HG03175 (cell line): Measurements from ENCODE around the gene ZDHHC17.
A peak's percentile ranks its signal among the peaks of the same experiment; 100 is the strongest.
"Not testable (repeated sequence)": the region's sequence is repeated elsewhere in the genome, so short reads cannot be mapped to it uniquely, and the experiment has no call there.

ENCODE experiments used
- ATAC-seq: cut with Tn5 transposase; IDR thresholded peaks from one replicate; pipeline ENCODE4 v1.9.1; 2021; ENCODE audit warnings: mild to moderate bottlenecking, moderate library complexity; ENCODE audit not compliant: unreplicated experiment

ZDHHC17 gene

GRCh38 chr12:76763746-76764675, at the start of gene ZDHHC17:
TSS of gene ZDHHC17 (plus strand) at chr12:76764115. CDS start at chr12:76764237, 122 bp downstream.
- ATAC-seq: peak; percentile 93

- no peak for ATAC-seq
These were observed 49.5 kb upstream of the ZDHHC17 start for GRCh38 chr12:76714415-76714814.

- no peak for ATAC-seq
These were observed 49.1 kb upstream of the ZDHHC17 start for GRCh38 chr12:76714861-76715260.

GRCh38 chr12:76715332-76715731, 48.6 kb upstream of the ZDHHC17 start:
- ATAC-seq: no peak

- ATAC-seq: no peak
These were observed 46.6 kb upstream of the ZDHHC17 start for GRCh38 chr12:76717314-76717713.

- no peak for ATAC-seq
These were observed 44.5 kb upstream of the ZDHHC17 start for GRCh38 chr12:76719171-76720041.

GRCh38 chr12:76720068-76720467, 43.8 kb upstream of the ZDHHC17 start:
- no peak for ATAC-seq

GRCh38 chr12:76726626-76727025, 37.3 kb upstream of the ZDHHC17 start:
- ATAC-seq: no peak

GRCh38 chr12:76732188-76732587, 31.7 kb upstream of the ZDHHC17 start:
- ATAC-seq: not testable (repeated sequence)

- not testable (repeated sequence) for ATAC-seq
These were observed 26.2 kb upstream of the ZDHHC17 start for GRCh38 chr12:76737689-76738088.

- ATAC-seq: no peak
These were observed 24.9 kb upstream of the ZDHHC17 start for GRCh38 chr12:76738824-76739579.

- ATAC-seq: no peak
These were observed 24.0 kb upstream of the ZDHHC17 start for GRCh38 chr12:76739896-76740295.

- ATAC-seq: no peak
These were observed 23.4 kb upstream of the ZDHHC17 start for GRCh38 chr12:76740501-76740900.

- no peak for ATAC-seq
These were observed 18.6 kb upstream of the ZDHHC17 start for GRCh38 chr12:76745343-76745742.

- ATAC-seq: no peak
These were observed 17.4 kb upstream of the ZDHHC17 start for GRCh38 chr12:76746516-76746915.

- no peak for ATAC-seq
These were observed 16.7 kb upstream of the ZDHHC17 start for GRCh38 chr12:76747245-76747644.

- ATAC-seq: no peak
These were observed 8.0 kb upstream of the ZDHHC17 start for GRCh38 chr12:76755829-76756379.

GRCh38 chr12:76757694-76758093, 6.2 kb upstream of the ZDHHC17 start:
- ATAC-seq: no peak

GRCh38 chr12:76762601-76762980, 1.3 kb upstream of the ZDHHC17 start:
- ATAC-seq: no peak

GRCh38 chr12:76764856-76765255, 941 bp downstream of the ZDHHC17 start:
- no peak for ATAC-seq

- ATAC-seq: no peak
These were observed 1.7 kb downstream of the ZDHHC17 start for GRCh38 chr12:76765598-76765997.
